H1 (cell line): ENCODE data around the gene SLC6A2. TPM values are rescaled to one million over a fixed set of nuclear protein-coding genes. Genes with fewer than 3 reads are reported as not detected.

Experiments
- CTCF ChIA-PET: fragments of 300-600 bp; sonication (Branson Sonifier 250); formaldehyde crosslinking; loops from one replicate; lab custom pipeline; 2021; ENCODE audit not compliant: partially characterized antibody; lab: Charles Lee
- POLR2A ChIA-PET: fragments of 300-600 bp; sonication (Branson Sonifier 250); formaldehyde crosslinking; loops from one replicate; lab custom pipeline; 2021; ENCODE audit warnings: inconsistent platforms; ENCODE audit not compliant: partially characterized antibody; lab: Charles Lee
- DNase-seq, 2 experiments: peaks; one replicate each; pipeline versions ENCODE4 v3.0.0 to v3.0.0-alpha.2; 2010 to 2022; ENCODE audit warnings: low spot score in 2 of 2, low read depth in 1 of 2, mixed read lengths in 1 of 2
- FAIRE-seq: peaks from 2 replicates; lab custom pipeline; 2011; peaks lifted over from hg19 to GRCh38; lab: Jason Lieb, UNC
- H2AFZ ChIP-seq: 2 replicates; pipeline ENCODE4 v1.8.1; 2012; ENCODE audit warnings: low read length, inconsistent platforms
- H2AK5ac ChIP-seq: 2 replicates; pipeline ENCODE4 v1.6.1; 2013; ENCODE audit warnings: low read depth, low read length
- H2BK120ac ChIP-seq: replicated peaks from 2 replicates; pipeline ENCODE3; 2013; ENCODE audit warnings: low read depth, low read length, inconsistent platforms
- H2BK12ac ChIP-seq: 2 replicates; pipeline ENCODE4 v1.6.1; 2013; ENCODE audit warnings: low read depth, low read length
- H2BK15ac ChIP-seq: 2 replicates; pipeline ENCODE4 v1.6.1; 2013; ENCODE audit warnings: low read length
- H2BK20ac ChIP-seq: 2 replicates; pipeline ENCODE4 v1.6.1; 2013; ENCODE audit warnings: low read length
- H2BK5ac ChIP-seq: 2 replicates; pipeline ENCODE4 v1.6.1; 2013; ENCODE audit warnings: low read depth, low read length
- H3K14ac ChIP-seq: 2 replicates; pipeline ENCODE4 v1.6.1; 2013; ENCODE audit warnings: inconsistent platforms; ENCODE audit not compliant: insufficient read length
- H3K18ac ChIP-seq: 2 replicates; pipeline ENCODE4 v1.6.1; 2013; ENCODE audit warnings: low read length; ENCODE audit errors: extremely low read depth
- H3K23ac ChIP-seq: 2 replicates; pipeline ENCODE4 v1.6.1; 2013; ENCODE audit warnings: inconsistent platforms; ENCODE audit not compliant: insufficient read length
- H3K23me2 ChIP-seq: 2 replicates; pipeline ENCODE4 v1.6.1; 2013; ENCODE audit warnings: low read depth, low read length
- H3K27ac ChIP-seq: 2 replicates; pipeline ENCODE4 v1.6.1; 2011; ENCODE audit warnings: low read depth, low read length, inconsistent platforms
- H3K27me3 ChIP-seq, 4 experiments: replicated peaks in 1 of 4; 1 replicate in 1 of 4; 2 replicates in 3 of 4; pipeline versions ENCODE4 v1.6.1 to v1.8.1; 2011 to 2013; ENCODE audit warnings: low read length in 3 of 4, mild to moderate bottlenecking in 3 of 4, inconsistent platforms in 2 of 4, mixed read lengths in 2 of 4, moderate library complexity in 1 of 4; ENCODE audit not compliant: control insufficient read depth in 3 of 4, insufficient read depth in 3 of 4; ENCODE audit errors: extremely low read depth in 1 of 4
- H3K36me3 ChIP-seq, 4 experiments: 2 replicates each; pipeline versions ENCODE4 v1.6.1 to v1.8.1; 2011 to 2013; ENCODE audit warnings: mild to moderate bottlenecking in 4 of 4, low read length in 3 of 4, moderate library complexity in 2 of 4, control low read depth in 1 of 4, inconsistent platforms in 1 of 4; ENCODE audit not compliant: insufficient read depth in 4 of 4, control insufficient read depth in 2 of 4
- H3K4ac ChIP-seq: replicated peaks from 2 replicates; pipeline ENCODE3; 2013; ENCODE audit warnings: low read length, low read depth, mixed read lengths, inconsistent platforms; ENCODE audit not compliant: insufficient read length
- H3K4me1 ChIP-seq, 4 experiments: replicated peaks in 1 of 4; 1 replicate in 1 of 4; 2 replicates in 3 of 4; pipeline versions ENCODE4 v1.6.1 to v1.8.1; 2011 to 2013; ENCODE audit warnings: low read length in 3 of 4, inconsistent platforms in 2 of 4, mixed read lengths in 1 of 4; ENCODE audit not compliant: insufficient read depth in 4 of 4, control insufficient read depth in 3 of 4
- H3K4me2 ChIP-seq, 2 experiments: 2 replicates each; pipeline versions ENCODE4 v1.6.1 to v1.8.1; 2011 to 2013; ENCODE audit warnings: low read depth in 2 of 2, low read length in 2 of 2, control low read depth in 1 of 2, inconsistent platforms in 1 of 2, mild to moderate bottlenecking in 1 of 2; ENCODE audit not compliant: insufficient read depth in 1 of 2
- H3K4me3 ChIP-seq, 4 experiments: fragments of 200-600, 300-600 bp in 1 of 4; sonication (generic), shearing (Covaris generic), sonication (Bioruptor Twin) in 1 of 4; 2 replicates each; pipeline versions ENCODE4 v1.5.1 to v1.8.1; 2011 to 2016; ENCODE audit warnings: low read length in 4 of 4, low read depth in 3 of 4, control low read depth in 2 of 4, inconsistent platforms in 2 of 4, mild to moderate bottlenecking in 2 of 4, mixed read lengths in 1 of 4, moderate library complexity in 1 of 4; ENCODE audit not compliant: insufficient read depth in 2 of 4; ENCODE audit errors: extremely low read depth in 1 of 4
- H3K56ac ChIP-seq: replicated peaks from 2 replicates; pipeline ENCODE3; 2013; ENCODE audit warnings: low read depth, mild to moderate bottlenecking, mixed read lengths, low read length, inconsistent platforms; ENCODE audit not compliant: insufficient read length
- H3K79me1 ChIP-seq: 2 replicates; pipeline ENCODE4 v1.6.1; 2013; ENCODE audit warnings: low read depth, low read length, control low read depth
- H3K79me2 ChIP-seq, 2 experiments: 2 replicates each; pipeline versions ENCODE4 v1.6.1 to v1.8.1; 2012 to 2013; ENCODE audit warnings: low read length in 2 of 2, mild to moderate bottlenecking in 2 of 2, inconsistent platforms in 1 of 2; ENCODE audit not compliant: insufficient read depth in 2 of 2, control insufficient read depth in 1 of 2
- H3K9ac ChIP-seq, 4 experiments: replicated peaks in 1 of 4; 1 replicate in 1 of 4; 2 replicates in 3 of 4; pipeline versions ENCODE4 v1.6.1 to v1.8.1; 2011 to 2013; ENCODE audit warnings: low read depth in 3 of 4, low read length in 3 of 4, control low read depth in 2 of 4, mild to moderate bottlenecking in 2 of 4, moderate library complexity in 2 of 4, inconsistent platforms in 1 of 4; ENCODE audit errors: extremely low read depth in 1 of 4
- H3K9me3 ChIP-seq, 2 experiments: 2 replicates each; pipeline versions ENCODE4 v1.6.1 to v1.8.1; 2012 to 2013; ENCODE audit warnings: mild to moderate bottlenecking in 2 of 2, moderate library complexity in 2 of 2, control low read depth in 1 of 2, inconsistent platforms in 1 of 2, low read depth in 1 of 2, low read length in 1 of 2, mixed read lengths in 1 of 2; ENCODE audit not compliant: insufficient read depth in 2 of 2
- H4K20me1 ChIP-seq, 2 experiments: replicated peaks in 1 of 2; 2 replicates each; pipeline versions ENCODE3 to v1.8.1; 2011 to 2013; ENCODE audit warnings: inconsistent platforms in 2 of 2, low read length in 2 of 2, mild to moderate bottlenecking in 1 of 2; ENCODE audit not compliant: insufficient read depth in 2 of 2, control insufficient read depth in 1 of 2
- H4K5ac ChIP-seq: 2 replicates; pipeline ENCODE4 v1.6.1; 2013; ENCODE audit warnings: low read length, low read depth, mixed read lengths, inconsistent platforms; ENCODE audit not compliant: insufficient read length
- H4K8ac ChIP-seq: 2 replicates; pipeline ENCODE4 v1.8.0; 2013; ENCODE audit warnings: mild to moderate bottlenecking, moderate library complexity, low read length, inconsistent platforms; ENCODE audit not compliant: insufficient read depth; ENCODE audit errors: extremely low read depth
- H4K91ac ChIP-seq: replicated peaks from 2 replicates; pipeline ENCODE3; 2013; ENCODE audit warnings: low read length, mixed read lengths, inconsistent platforms; ENCODE audit not compliant: insufficient read length
- BACH1 ChIP-seq: IDR thresholded peaks from 2 replicates; pipeline ENCODE4 v1.6.1; 2012; ENCODE audit warnings: low read length, improper control_type of control experiment
- BRCA1 ChIP-seq: IDR thresholded peaks from 2 replicates; pipeline ENCODE4 v1.6.1; 2012; ENCODE audit warnings: low read depth, low read length, improper control_type of control experiment
- CREB1 ChIP-seq: IDR thresholded peaks from 2 replicates; pipeline ENCODE4 v1.6.1; 2012; ENCODE audit warnings: inconsistent platforms
- CTBP2 ChIP-seq: IDR thresholded peaks from 2 replicates; pipeline ENCODE4 v1.7.0; 2011; ENCODE audit warnings: borderline replicate concordance, mild to moderate bottlenecking, moderate library complexity, mixed read lengths, low read length; ENCODE audit not compliant: insufficient read depth, insufficient read length
- EP300 ChIP-seq, 2 experiments: IDR thresholded peaks; 1 replicate in 1 of 2; 2 replicates in 1 of 2; pipeline ENCODE4 v1.6.1; 2011 to 2012; ENCODE audit warnings: low read depth in 2 of 2, low read length in 2 of 2, mild to moderate bottlenecking in 2 of 2, borderline replicate concordance in 1 of 2, inconsistent platforms in 1 of 2, moderate library complexity in 1 of 2
- FOSL1 ChIP-seq: IDR thresholded peaks from 2 replicates; pipeline ENCODE4 v1.6.1; 2011; ENCODE audit warnings: mild to moderate bottlenecking, low read depth, low read length, moderate library complexity; ENCODE audit not compliant: insufficient read depth
- GTF2F1 ChIP-seq: IDR thresholded peaks from 2 replicates; pipeline ENCODE4 v1.6.1; 2012; ENCODE audit warnings: low read depth, low read length, improper control_type of control experiment, borderline replicate concordance
- HDAC2 ChIP-seq, 2 experiments: fragments of 300-600 bp in 1 of 2; sonication (generic) in 1 of 2; IDR thresholded peaks; 2 replicates each; pipeline ENCODE4 v1.6.1; 2011 to 2012; ENCODE audit warnings: low read depth in 2 of 2, low read length in 2 of 2, mild to moderate bottlenecking in 2 of 2, moderate library complexity in 2 of 2, borderline replicate concordance in 1 of 2, inconsistent platforms in 1 of 2
- SIX5 ChIP-seq: IDR thresholded peaks from 2 replicates; pipeline ENCODE4 v1.6.1; 2011; ENCODE audit warnings: mild to moderate bottlenecking, low read depth, low read length
- SP1 ChIP-seq: IDR thresholded peaks from 2 replicates; pipeline ENCODE4 v1.6.1; 2011; ENCODE audit warnings: low read depth, low read length
- SP4 ChIP-seq: IDR thresholded peaks from 2 replicates; pipeline ENCODE4 v1.6.1; 2012; ENCODE audit warnings: low read length, inconsistent platforms
- SRF ChIP-seq: IDR thresholded peaks from 2 replicates; pipeline ENCODE4 v1.6.1; 2011; ENCODE audit warnings: mild to moderate bottlenecking, low read depth, low read length, moderate library complexity
- TAF1 ChIP-seq: IDR thresholded peaks from 2 replicates; pipeline ENCODE4 v1.6.1; 2011; ENCODE audit warnings: mild to moderate bottlenecking, low read depth, low read length
- YY1 ChIP-seq: IDR thresholded peaks from 2 replicates; pipeline ENCODE4 v1.6.1; 2011; ENCODE audit warnings: low read depth, mild to moderate bottlenecking, low read length
- WGBS, 2 experiments: shearing (Covaris generic) in 1 of 2; methylation state at CpG; one replicate each; pipeline versions ENCODE4 v1.1.6 to v1.1.7; 2013 to 2015; ENCODE audit warnings: low lambda C conversion rate in 2 of 2, mixed read lengths in 2 of 2, inconsistent platforms in 1 of 2, low coverage in 1 of 2, missing lambda C conversion rate in 1 of 2; ENCODE audit not compliant: insufficient replicate concordance in 2 of 2, insufficient coverage in 1 of 2, insufficient read length in 1 of 2; ENCODE audit errors: extremely low coverage in 1 of 2, missing lambda C conversion rate in 1 of 2; 5-methylcytosine and 5-hydroxymethylcytosine counted together
- polyA plus RNA-seq, 7 experiments: library from polyadenylated mRNA; depleted of rRNA in 3 of 7; stranded (reverse) in 5 of 7; unstranded in 2 of 7; fragments of >200 nt in 5 of 7; fragments of 200-250 nt in 2 of 7; gene quantifications; 1 replicate in 5 of 7; 2 replicates in 1 of 7; 4 replicates in 1 of 7; pipeline versions ENCODE4 v1.2.1 to v1.2.3, GENCODE V29; 2011 to 2013; ENCODE audit warnings: missing spikeins in 2 of 7, mixed read lengths in 2 of 7
- total RNA-seq: library from RNA; stranded (reverse); fragmentation: NEBNext Ultra II Directional; extraction: Animal tissue kit (Norgen Biotek cat#: 25700); gene quantifications from 2 replicates; pipeline ENCODE4 v1.2.1, GENCODE V29; 2021

The SLC6A2 gene
- total and polyA plus RNA-seq, 2 of the 8 experiments (the other 6 are each of a cell fraction or from before 2014, with no cell fraction given) = 0.35 TPM; not detected in 1

- H3K56ac ChIP-seq = no peak overlapping the region
- no peaks in the 10 kb centered on the region for H3K36me3 ChIP-seq
- H4K91ac ChIP-seq = no peak overlapping the region
- H2BK12ac ChIP-seq = no peak overlapping the region
- H3K27me3 ChIP-seq = no peaks in the 10 kb centered on the region
- no peaks in the 10 kb centered on the region for H3K79me2 ChIP-seq
- DNase-seq (no peak), FAIRE-seq (no peak)
- CTCF ChIA-PET = interaction anchor here (0.7 to 23.3 kb wide), 28 partner anchors 11 to 234 kb away, joined by 3 to 446 read pairs (median 5); partner anchors contain the start of genes CES1 and SLC6A2
- H3K23ac ChIP-seq = no peak overlapping the region
- H3K4me1 ChIP-seq = peaks cover 0 to 9% (median 3%) of the 10 kb centered on the region in 4 experiments; a peak in 4 of 7 replicates
- H2BK15ac ChIP-seq = no peak overlapping the region
- H4K8ac ChIP-seq = no peak overlapping the region
- H3K27ac ChIP-seq = no peak overlapping the region
- H2BK5ac ChIP-seq = no peak overlapping the region
- 93% methylated on average over 3 of the region's 3 CpGs; no CpG with 5 or more reads in 1 of the 2 experiments for whole genome bisulfite sequencing, 2 experiments
- no peak overlapping the region for H2AK5ac ChIP-seq
- H4K5ac ChIP-seq = no peak overlapping the region
- no peaks in the 10 kb centered on the region for H3K79me1 ChIP-seq
- H2BK20ac ChIP-seq = no peak overlapping the region
- H3K4ac ChIP-seq = no peak overlapping the region
- H3K23me2 ChIP-seq = no peaks in the 10 kb centered on the region
- H3K9me3 ChIP-seq = no peaks in the 10 kb centered on the region
- no peak overlapping the region for H2BK120ac ChIP-seq
- H3K9ac ChIP-seq = no peak overlapping the region
- no peak overlapping the region for H3K4me3 ChIP-seq
- H3K4me2 ChIP-seq = no peak overlapping the region
- H2AFZ ChIP-seq = no peak overlapping the region
- POLR2A ChIA-PET = no interaction called here
- H3K14ac ChIP-seq = no peak overlapping the region
- H4K20me1 ChIP-seq = no peaks in the 10 kb centered on the region
- no peak overlapping the region for H3K18ac ChIP-seq
- TF ChIP-seq SP4 (no peak), FOSL1 (no peak), EP300 (IDR thresholded peaks at IDR 0.05; ENCODE audit: borderline replicate concordance in 1 of 2, low read depth in 2 of 2, low read length in 2 of 2) (no peak), YY1 (no peak), SRF (no peak), HDAC2 (IDR thresholded peaks at IDR 0.05; ENCODE audit: borderline replicate concordance in 1 of 2, low read depth in 2 of 2, low read length in 2 of 2) (no peak), CREB1 (no peak), CTBP2 (no peak), BRCA1 (no peak), GTF2F1 (no peak), BACH1 (no peak), SIX5 (no peak), TAF1 (no peak), SP1 (no peak)
Observed at GRCh38 chr16:55700961-55701360, 45.2 kb downstream of the SLC6A2 start.
